Uterus (tissue), 4 donors: ENCODE measurements around the gene UBE2O. TPM values are rescaled to one million over a fixed set of nuclear protein-coding genes. Genes with fewer than 3 reads are reported as not detected.

ENCODE experiments used
- DNase-seq, 2 donors: peaks; one replicate each; pipeline ENCODE4 v3.0.0-alpha.2; 2019 to 2020
- H3K27ac ChIP-seq, 2 donors: fragments of 200-600 bp; sonication (generic); 1 replicate in 1 of 2; 2 replicates in 1 of 2; pipeline ENCODE4 v1.5.1; 2016 to 2018
- H3K27me3 ChIP-seq, 2 donors: fragments of 200-600 bp; sonication (generic); one replicate each; pipeline ENCODE4 v1.5.1; 2018 to 2019; ENCODE audit warnings: control low read depth in 1 of 2
- H3K36me3 ChIP-seq, 2 donors: fragments of 200-600 bp; sonication (generic); one replicate each; pipeline ENCODE4 v1.5.1; 2019; ENCODE audit warnings: control low read depth in 1 of 2
- H3K4me1 ChIP-seq, 2 donors: fragments of 200-600 bp; sonication (generic); one replicate each; pipeline ENCODE4 v1.5.1; 2018 to 2019; ENCODE audit warnings: control low read depth in 1 of 2
- H3K4me3 ChIP-seq, 2 donors: fragments of 200-600 bp; sonication (generic); 1 replicate in 1 of 2; 2 replicates in 1 of 2; pipeline ENCODE4 v1.5.1; 2018 to 2019; ENCODE audit warnings: mild to moderate bottlenecking in 1 of 2
- H3K9me3 ChIP-seq, 2 donors: fragments of 200-600 bp; sonication (generic); one replicate each; pipeline ENCODE4 v1.5.1; 2019; ENCODE audit warnings: control low read depth in 1 of 2
- CTCF ChIP-seq, 4 experiments: fragments of 200-600 bp in 2 of 4; fragments of 450-650 bp in 2 of 4; sonication (generic) in 2 of 4; IDR thresholded peaks; one replicate each; pipeline ENCODE4 v1.5.1; 2016 to 2019; ENCODE audit warnings: antibody characterized with exemption in 4 of 4, mild to moderate bottlenecking in 2 of 4, moderate library complexity in 1 of 4
- POLR2A ChIP-seq, 2 donors: fragments of 450-650 bp; IDR thresholded peaks; one replicate each; pipeline ENCODE4 v1.6.1; 2016; ENCODE audit warnings: antibody characterized with exemption in 2 of 2, mild to moderate bottlenecking in 1 of 2, moderate library complexity in 1 of 2
- intact Hi-C: fragments of 100-400 bp; cut with DNase I; formaldehyde crosslinking; loops from one replicate; pipeline ENCODE4 v1.15.1; 2023; ENCODE audit warnings: low total_unique reads
- total RNA-seq, 4 donors: library from RNA; depleted of rRNA in 3 of 4; stranded (reverse); fragments of >200 nt in 3 of 4; gene quantifications; one replicate each; pipeline versions ENCODE4 v1.1.0 to v1.2.4, GENCODE V29; 2014 to 2023
- donor health status: DM: yes; HTN: yes; CAD: no.

The UBE2O gene
- total RNA-seq, 4 donors from 2014 or later, result 5.0 to 31.5 (median 17.9) TPM

- H3K9me3 ChIP-seq, result no peaks in the 10 kb centered on the region
- peaks cover 0 to 25% of the 10 kb centered on the region in 2 donors for H3K4me1 ChIP-seq
- H3K36me3 ChIP-seq, result no peaks in the 10 kb centered on the region
- TF ChIP-seq POLR2A (IDR thresholded peaks at IDR 0.05), result no peak
- TF ChIP-seq CTCF (IDR thresholded peaks at IDR 0.05), result no peak
- H3K4me3 ChIP-seq, result no peak overlapping the region
- DNase-seq, result no peak
- intact Hi-C loops, result no loop called here
- peaks cover 0 to 17% of the 10 kb centered on the region in 2 donors for H3K27me3 ChIP-seq
- H3K27ac ChIP-seq, result no peak overlapping the region
These were observed 71.2 kb downstream of the UBE2O start for GRCh38 chr17:76381633-76382350.

GRCh38 chr17:76379646-76380376, 73.1 kb downstream of the UBE2O start:
- Histone ChIP-seq H3K9me3 (no peaks in the 10 kb centered on the region), H3K4me1 (peaks cover 0 to 17% of the 10 kb centered on the region in 2 donors), H3K4me3 (no peak overlapping the region), H3K27me3 (peaks cover 0 to 17% of the 10 kb centered on the region in 2 donors), H3K27ac (no peak overlapping the region), H3K36me3 (no peaks in the 10 kb centered on the region)
- intact Hi-C loops, result no loop called here
- no peak for DNase-seq
- TF ChIP-seq CTCF (IDR thresholded peaks at IDR 0.05) (no peak), POLR2A (IDR thresholded peaks at IDR 0.05) (no peak)

- Histone ChIP-seq H3K27ac (no peak overlapping the region), H3K9me3 (no peaks in the 10 kb centered on the region)
- intact Hi-C loops, result no loop called here
These were observed 73.7 kb downstream of the UBE2O start for GRCh38 chr17:76379275-76379641.

GRCh38 chr17:76378548-76379274, 74.2 kb downstream of the UBE2O start:
- no peak for TF ChIP-seq POLR2A (IDR thresholded peaks at IDR 0.05)
- TF ChIP-seq CTCF (IDR thresholded peaks at IDR 0.05), result no peak
- no peak overlapping the region for H3K27ac ChIP-seq
- peaks cover 0 to 16% of the 10 kb centered on the region in 2 donors for H3K27me3 ChIP-seq

More at GRCh38 chr17:76379275-76379641, 73.7 kb downstream of the UBE2O start:
- Histone ChIP-seq H3K27me3 (peaks cover 0 to 17% of the 10 kb centered on the region in 2 donors), H3K4me1 (peaks cover 0 to 17% of the 10 kb centered on the region in 2 donors), H3K4me3 (no peak overlapping the region), H3K36me3 (no peaks in the 10 kb centered on the region)
- DNase-seq, result no peak
- no peak for TF ChIP-seq CTCF (IDR thresholded peaks at IDR 0.05)
- no peak for TF ChIP-seq POLR2A (IDR thresholded peaks at IDR 0.05)

More at GRCh38 chr17:76378548-76379274, 74.2 kb downstream of the UBE2O start:
- no peak for DNase-seq
- Histone ChIP-seq H3K9me3 (no peaks in the 10 kb centered on the region), H3K4me1 (peaks cover 0 to 12% of the 10 kb centered on the region in 2 donors), H3K4me3 (no peak overlapping the region), H3K36me3 (no peaks in the 10 kb centered on the region)
- intact Hi-C loops, result no loop called here
